HG02763 (cell line): ENCODE data around the gene ENTR1.
"Not testable (repeated sequence)": the region's sequence is repeated elsewhere in the genome, so short reads cannot be mapped to it uniquely, and the experiment has no call there.

Experiments
- ATAC-seq: cut with Tn5 transposase; IDR thresholded peaks from one replicate; pipeline ENCODE4 v1.9.1; 2021; ENCODE audit warnings: mild to moderate bottlenecking, moderate library complexity; ENCODE audit not compliant: unreplicated experiment

ENTR1 gene

GRCh38 chr9:136438548-136439480 is 28.4 kb upstream of the ENTR1 start:
- peak; percentile 36 for ATAC-seq

GRCh38 chr9:136437839-136438547 is 27.6 kb upstream of the ENTR1 start:
- ATAC-seq = no peak

GRCh38 chr9:136437430-136437829 is 27.0 kb upstream of the ENTR1 start:
- no peak for ATAC-seq

GRCh38 chr9:136436055-136436634 is 25.7 kb upstream of the ENTR1 start:
- ATAC-seq = no peak

GRCh38 chr9:136434580-136435169 is 24.3 kb upstream of the ENTR1 start:
- ATAC-seq = no peak

GRCh38 chr9:136433849-136434579 is 23.6 kb upstream of the ENTR1 start:
- no peak for ATAC-seq

GRCh38 chr9:136433043-136433715 is 22.8 kb upstream of the ENTR1 start:
- no peak for ATAC-seq

GRCh38 chr9:136432591-136432990 is 22.2 kb upstream of the ENTR1 start:
- ATAC-seq = no peak

- ATAC-seq = no peak
Observed at GRCh38 chr9:136431782-136432350, 21.5 kb upstream of the ENTR1 start.

GRCh38 chr9:136430588-136431234 is 20.3 kb upstream of the ENTR1 start:
- ATAC-seq = no peak

GRCh38 chr9:136429683-136430491 is 19.5 kb upstream of the ENTR1 start:
- ATAC-seq = no peak

- no peak for ATAC-seq
Observed at GRCh38 chr9:136429075-136429628, 18.7 kb upstream of the ENTR1 start.

GRCh38 chr9:136426787-136427186 is 16.4 kb upstream of the ENTR1 start:
- ATAC-seq = no peak

GRCh38 chr9:136425367-136425766 is 15.0 kb upstream of the ENTR1 start:
- ATAC-seq = not testable (repeated sequence)

GRCh38 chr9:136424750-136425362 is 14.4 kb upstream of the ENTR1 start:
- ATAC-seq = no peak

GRCh38 chr9:136423432-136424146 is 13.2 kb upstream of the ENTR1 start:
- ATAC-seq = no peak

- no peak for ATAC-seq
Observed at GRCh38 chr9:136422876-136423275, 12.5 kb upstream of the ENTR1 start.
